ENCODE data around the gene NUFIP2.
"Not testable (repeated sequence)": the region's sequence is repeated elsewhere in the genome, so short reads cannot be mapped to it uniquely, and the experiment has no call there.

NUFIP2 gene, protein sequence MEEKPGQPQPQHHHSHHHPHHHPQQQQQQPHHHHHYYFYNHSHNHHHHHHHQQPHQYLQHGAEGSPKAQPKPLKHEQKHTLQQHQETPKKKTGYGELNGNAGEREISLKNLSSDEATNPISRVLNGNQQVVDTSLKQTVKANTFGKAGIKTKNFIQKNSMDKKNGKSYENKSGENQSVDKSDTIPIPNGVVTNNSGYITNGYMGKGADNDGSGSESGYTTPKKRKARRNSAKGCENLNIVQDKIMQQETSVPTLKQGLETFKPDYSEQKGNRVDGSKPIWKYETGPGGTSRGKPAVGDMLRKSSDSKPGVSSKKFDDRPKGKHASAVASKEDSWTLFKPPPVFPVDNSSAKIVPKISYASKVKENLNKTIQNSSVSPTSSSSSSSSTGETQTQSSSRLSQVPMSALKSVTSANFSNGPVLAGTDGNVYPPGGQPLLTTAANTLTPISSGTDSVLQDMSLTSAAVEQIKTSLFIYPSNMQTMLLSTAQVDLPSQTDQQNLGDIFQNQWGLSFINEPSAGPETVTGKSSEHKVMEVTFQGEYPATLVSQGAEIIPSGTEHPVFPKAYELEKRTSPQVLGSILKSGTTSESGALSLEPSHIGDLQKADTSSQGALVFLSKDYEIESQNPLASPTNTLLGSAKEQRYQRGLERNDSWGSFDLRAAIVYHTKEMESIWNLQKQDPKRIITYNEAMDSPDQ

GRCh38 chr17:29293890-29294579, at the start of gene NUFIP2:
Gene NUFIP2, minus strand, starts transcription at chr17:29294148. Its CDS starts 89 bp downstream, at chr17:29294059.
- DNase-seq (ENCODE audit: low spot score): peak; percentile 98

DNA sequence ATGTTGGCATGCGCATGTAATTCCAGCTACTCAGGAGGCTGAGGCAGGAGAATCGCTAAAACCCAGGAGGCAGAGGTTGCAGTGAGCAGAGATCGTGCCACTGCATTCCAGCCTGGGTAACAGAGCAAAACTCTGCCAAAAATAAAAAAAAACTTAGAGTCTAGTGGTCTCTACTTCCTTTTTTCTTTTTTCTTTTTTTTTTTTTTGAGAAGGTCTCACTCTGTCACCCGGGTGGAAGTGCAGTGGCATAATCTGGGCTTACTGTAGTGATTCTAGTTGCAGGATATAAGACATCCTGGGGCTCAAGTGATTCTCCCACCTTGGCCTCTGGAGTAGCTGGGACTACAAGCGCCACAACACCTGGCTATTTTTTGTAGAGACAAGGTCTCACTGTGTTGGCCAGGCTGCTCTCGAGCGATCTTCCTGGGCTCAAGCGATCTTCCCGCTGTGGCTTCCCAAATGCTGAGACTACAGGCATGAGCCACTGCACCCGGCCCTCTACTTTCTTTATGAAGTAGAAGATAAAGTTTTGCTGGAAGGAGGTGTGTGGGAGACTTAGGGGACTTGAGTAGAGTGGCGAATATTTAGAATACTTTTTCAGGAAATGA, 48.3 kb upstream of the NUFIP2 start:
- DNase-seq (ENCODE audit: low spot score): no peak

DNA sequence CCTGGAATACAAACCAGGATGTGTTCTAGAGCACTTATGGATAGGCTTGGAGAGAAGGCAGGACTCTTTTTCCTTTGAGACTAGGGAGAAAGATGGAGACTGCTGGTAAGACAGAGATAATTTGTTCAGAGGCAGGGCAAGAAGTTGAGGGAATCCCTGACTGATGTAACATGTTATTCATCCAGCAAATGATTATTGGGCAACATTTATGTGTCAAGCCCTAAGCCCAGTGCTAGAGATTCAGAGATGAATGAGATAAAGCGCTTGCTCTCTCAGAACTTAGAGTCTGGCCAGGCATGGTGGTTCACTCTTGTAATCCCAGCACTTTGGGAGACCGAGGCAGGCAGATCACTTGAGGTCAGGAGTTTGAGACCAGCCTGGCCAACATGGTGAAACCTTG, 47.8 kb upstream of the NUFIP2 start:
- peak; percentile 54 for DNase-seq (ENCODE audit: low spot score)

GRCh38 chr17:29339016-29339415, 45.1 kb upstream of the NUFIP2 start:
- DNase-seq (ENCODE audit: low spot score): not testable (repeated sequence)

DNA sequence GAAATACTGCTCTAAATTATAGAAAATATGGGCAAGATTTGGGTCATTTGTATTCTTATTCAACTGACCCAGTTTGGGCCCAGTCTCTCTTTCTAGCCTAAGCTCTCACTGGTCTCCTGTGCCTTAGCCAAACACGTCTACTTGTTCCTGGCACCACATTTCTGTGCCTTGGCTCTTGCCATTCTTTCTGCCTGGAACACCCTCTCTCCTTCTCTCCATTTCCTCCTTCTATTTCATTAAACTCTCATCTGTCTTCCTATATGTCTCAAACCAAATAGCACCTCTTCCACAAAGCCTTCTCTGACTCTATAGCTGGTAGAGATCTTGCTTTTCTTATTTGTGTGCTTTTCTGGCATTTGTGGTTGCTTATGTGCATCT, 37.7 kb upstream of the NUFIP2 start:
- DNase-seq (ENCODE audit: low spot score): no peak

GRCh38 chr17:29331075-29331707, 37.2 kb upstream of the NUFIP2 start:
- no peak for DNase-seq (ENCODE audit: low spot score)

DNA sequence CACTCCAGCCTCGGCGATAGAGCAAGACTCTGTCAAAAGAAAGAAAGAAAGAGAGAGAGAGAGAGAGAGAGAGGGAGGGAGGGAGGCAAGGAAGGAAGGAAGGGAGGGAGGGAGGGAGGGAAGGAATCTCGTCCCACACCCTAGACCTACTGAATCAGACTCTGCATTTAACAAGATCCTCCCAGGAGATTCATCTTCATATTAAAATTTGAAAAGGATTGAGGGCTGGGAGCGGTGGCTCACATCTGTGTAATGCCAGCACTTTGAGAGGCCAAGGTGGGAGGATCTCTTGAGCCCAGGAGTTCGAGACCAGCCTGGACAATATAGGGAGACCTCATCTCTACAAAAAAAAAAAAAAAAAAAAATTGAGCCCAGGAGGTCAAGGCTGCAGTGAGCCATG, 33.5 kb upstream of the NUFIP2 start:
- no peak for DNase-seq (ENCODE audit: low spot score)

- DNase-seq (ENCODE audit: low spot score): no peak
Measured at GRCh38 chr17:29326023-29326813, 32.3 kb upstream of the NUFIP2 start.

GRCh38 chr17:29322363-29322762, 28.4 kb upstream of the NUFIP2 start:
- DNase-seq (ENCODE audit: low spot score): no peak

- DNase-seq (ENCODE audit: low spot score): no peak
Measured at GRCh38 chr17:29303386-29303785, 9.4 kb upstream of the NUFIP2 start.

DNA sequence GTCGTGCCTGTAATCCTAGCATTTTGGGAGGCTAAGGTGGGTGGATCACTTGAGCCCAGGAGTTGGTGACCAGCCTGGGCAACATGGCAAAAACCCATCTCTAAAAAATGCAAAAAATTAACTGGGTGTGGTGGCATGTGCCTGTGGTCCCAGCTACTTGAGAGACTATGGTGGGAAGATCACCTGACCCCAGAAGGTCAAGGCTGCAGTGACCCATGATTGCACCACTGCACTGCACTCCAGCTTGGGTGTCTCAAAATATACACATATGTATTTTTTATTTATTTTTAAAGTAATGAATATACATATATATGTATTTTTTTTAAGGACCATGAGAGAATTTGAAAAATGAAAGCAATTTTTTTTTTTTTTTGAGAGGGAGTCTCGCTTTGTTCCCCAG, 5.1 kb upstream of the NUFIP2 start:
- no peak for DNase-seq (ENCODE audit: low spot score)

DNA sequence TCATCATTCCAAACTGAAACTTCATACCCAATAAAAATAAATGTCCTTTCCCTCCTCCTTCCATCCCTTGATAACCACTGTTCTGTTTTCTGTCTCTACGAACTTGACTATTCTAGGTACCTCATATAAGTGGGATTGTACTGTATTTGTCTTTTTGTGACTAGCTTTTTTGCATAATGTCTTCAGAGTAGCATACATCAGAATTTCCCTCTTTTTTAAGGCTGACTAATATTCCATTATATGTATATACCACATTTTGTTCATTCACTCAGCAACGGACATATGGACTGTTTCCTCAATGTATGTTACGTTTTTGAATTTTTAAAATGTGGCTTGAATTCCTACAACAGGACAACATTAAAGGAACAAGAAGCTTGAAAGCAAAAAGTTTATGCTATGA, 1.5 kb upstream of the NUFIP2 start:
- no peak for DNase-seq (ENCODE audit: low spot score)

DNA sequence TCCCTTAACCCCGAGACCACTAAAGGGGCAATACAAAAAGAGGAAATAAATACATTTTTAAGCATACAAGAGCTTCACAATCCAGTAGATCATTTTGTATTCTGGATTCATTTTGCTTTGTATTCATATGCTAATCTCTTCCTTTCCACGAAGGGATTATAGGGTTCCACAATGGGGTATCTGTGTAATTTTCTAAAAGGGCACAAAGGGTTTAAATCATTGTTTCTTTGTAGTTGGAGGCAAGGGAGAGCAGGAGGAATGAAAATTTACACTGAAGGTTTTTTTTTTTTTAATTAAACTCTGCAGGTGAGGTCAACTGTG, 592 bp upstream of the NUFIP2 start:
- no peak for DNase-seq (ENCODE audit: low spot score)

DNA sequence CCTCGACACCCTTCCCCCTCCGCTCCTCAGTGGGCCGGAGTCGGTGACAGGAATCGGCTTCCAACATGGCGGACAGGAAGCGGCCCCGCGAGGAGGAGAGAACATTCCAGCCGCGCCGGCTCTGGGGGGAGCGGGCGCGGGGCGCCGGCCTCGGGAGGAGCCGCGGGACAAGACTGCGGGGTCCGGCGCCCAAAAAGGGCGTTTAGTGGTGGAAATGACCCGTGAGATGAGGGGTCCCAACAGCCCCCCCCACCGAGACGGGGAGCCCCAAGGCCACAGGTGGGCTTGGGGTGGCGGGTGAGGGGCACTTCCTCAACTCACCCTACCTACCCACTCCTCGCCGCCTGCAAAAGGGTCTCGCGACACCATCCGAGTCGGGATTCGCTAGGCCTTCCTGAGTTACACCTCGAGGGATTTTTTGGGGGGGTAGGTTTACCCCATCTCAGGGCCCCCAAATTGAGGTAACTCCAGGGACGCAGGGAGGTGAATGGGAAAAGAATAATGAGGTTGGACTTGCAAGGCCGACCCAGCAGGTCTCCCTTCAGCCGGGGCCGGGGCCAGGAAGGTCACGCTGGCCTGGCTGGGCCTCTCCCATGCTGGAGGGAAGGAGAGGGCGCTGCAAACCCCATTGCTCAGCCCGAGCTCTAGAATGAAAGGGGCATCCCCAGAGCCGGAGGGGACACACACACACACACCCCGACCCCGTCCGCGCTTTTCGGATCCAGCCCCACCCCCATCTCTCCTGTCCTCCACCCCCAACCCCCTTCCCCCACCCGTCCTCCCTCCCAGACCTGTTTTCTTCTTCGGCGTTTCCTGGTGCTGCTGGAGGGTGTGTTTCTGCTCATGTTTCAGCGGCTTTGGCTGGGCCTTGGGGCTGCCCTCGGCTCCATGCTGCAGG, 707 bp downstream of the NUFIP2 start:
- DNase-seq (ENCODE audit: low spot score): peak; percentile 27

- DNase-seq (ENCODE audit: low spot score): peak; percentile 69
Measured at GRCh38 chr17:29292071-29292991, 1.6 kb downstream of the NUFIP2 start.

DNA sequence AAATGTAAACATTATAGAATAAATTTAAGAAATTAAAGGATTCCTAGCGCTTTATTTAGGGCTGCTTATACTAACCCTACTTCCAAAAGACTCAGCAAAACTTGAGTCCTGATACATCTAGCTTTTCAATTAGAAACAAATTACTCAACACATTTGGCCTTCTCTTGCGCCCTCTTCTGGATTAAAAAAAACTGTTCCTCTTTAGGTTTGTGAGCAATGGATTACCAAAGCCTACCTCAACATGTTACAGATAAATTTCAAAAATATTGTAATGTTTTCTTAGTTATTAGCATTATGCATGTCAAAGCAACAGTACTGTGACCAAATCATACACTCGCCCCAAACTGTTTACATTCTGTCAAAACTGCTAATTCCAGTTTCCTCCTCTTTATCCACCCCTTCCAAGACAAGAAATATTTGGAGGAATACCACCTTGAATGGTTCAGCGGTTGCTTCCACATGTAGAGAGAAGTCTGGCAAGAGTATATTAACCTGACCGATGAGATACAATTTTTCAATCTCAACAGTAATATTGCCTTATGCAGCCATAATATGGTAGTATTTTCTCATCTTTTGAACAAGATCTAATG, 2.7 kb downstream of the NUFIP2 start:
- DNase-seq (ENCODE audit: low spot score): peak; percentile 43

- DNase-seq (ENCODE audit: low spot score): no peak
Measured at GRCh38 chr17:29289852-29290251, 4.1 kb downstream of the NUFIP2 start.

DNA sequence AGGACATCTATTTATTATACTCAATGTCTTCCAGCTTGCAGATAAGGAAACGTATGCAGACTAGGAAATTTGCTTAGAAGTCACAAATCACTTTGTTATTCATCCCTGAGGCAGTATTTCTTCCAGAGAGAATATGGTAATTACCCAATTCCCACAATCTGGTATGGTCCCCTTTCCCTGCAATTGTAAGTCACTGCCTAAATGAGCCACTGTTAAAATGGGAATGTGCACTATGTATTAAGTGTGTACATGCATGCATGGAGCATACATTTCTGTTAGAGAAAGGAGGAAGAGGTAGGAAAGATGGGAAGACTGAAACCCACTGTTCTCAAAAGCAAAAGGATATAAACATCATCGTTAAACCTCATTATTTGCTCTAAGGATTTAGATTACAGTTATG, 10.0 kb downstream of the NUFIP2 start:
- no peak for DNase-seq (ENCODE audit: low spot score)

GRCh38 chr17:29283496-29283895, 10.5 kb downstream of the NUFIP2 start:
- DNase-seq (ENCODE audit: low spot score): peak; percentile 18

All from AG20443 (cell line).